GM18508 (cell line): ENCODE measurements around the gene BRIP1.
"Not testable (repeated sequence)": the region's sequence is repeated elsewhere in the genome, so short reads cannot be mapped to it uniquely, and the experiment has no call there.

ENCODE experiments used
- ATAC-seq: cut with Tn5 transposase; IDR thresholded peaks from one replicate; pipeline ENCODE4 v1.9.1; 2021; ENCODE audit warnings: moderate number of reproducible peaks; ENCODE audit not compliant: insufficient read depth, unreplicated experiment

The BRIP1 gene

DNA sequence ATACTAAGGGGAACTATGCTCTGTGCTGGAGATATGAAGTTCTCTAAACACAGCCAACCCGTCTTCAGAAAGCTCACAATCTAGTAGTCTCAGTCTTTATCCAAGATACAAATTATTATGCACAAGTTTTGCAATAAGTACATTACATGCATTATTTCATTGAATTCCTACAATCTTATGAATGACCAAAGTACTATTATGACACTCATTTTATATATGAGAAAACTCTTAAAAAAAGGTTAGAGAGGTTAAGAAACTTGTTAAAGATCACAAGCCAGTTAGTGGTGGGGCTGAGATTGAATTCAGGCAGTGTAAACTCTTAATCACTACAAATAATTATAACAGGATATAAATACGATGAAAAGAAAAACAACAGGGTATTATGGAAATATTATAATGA is 4.7 kb upstream of the BRIP1 start:
- ATAC-seq, result no peak

DNA sequence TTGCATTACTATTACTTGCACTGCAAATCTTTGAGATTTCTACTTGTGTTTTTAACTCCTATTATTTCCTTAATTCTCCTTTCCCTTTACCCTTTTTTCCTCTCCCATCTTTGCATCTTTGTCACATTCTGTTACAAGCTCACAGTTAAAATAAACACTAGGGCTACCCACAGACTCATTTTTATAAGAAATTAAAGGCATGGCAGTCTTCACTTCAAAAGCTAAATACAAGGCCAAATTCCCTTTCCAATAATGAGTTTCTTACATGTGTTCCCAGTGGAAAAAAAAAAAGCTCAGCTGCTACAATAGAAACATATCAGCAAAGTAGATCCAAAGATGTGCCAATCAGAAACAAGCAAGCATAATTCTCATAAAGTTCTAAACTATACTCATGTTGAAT is 3.7 kb upstream of the BRIP1 start:
- ATAC-seq, result no peak

- ATAC-seq, result no peak
These were observed 436 bp upstream of the BRIP1 start for GRCh38 chr17:61863801-61864126.

- ATAC-seq, result no peak
These were observed 1.2 kb downstream of the BRIP1 start for GRCh38 chr17:61862105-61862574.

DNA sequence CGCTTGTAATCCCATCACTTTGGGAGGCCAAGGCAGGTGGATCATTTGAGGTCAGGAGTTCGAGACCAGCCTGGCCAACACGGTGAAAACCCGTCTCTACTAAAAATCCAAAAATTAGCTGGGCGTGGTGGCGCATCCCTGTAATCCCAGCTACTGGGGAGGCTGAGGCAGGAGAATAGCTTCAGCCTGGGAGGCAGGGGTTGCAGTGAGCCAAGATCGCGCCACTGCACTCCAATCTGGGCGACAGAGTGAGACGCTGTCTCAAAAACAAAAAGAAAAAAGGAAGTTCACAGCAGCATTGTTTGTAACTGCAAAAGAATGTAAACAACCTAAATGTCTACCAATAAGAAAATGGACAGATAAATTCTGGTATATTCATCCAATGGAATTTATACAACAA is 2.9 kb downstream of the BRIP1 start:
- ATAC-seq, result not testable (repeated sequence)

GRCh38 chr17:61856035-61856434 is 7.3 kb downstream of the BRIP1 start:
- no peak for ATAC-seq

- no peak for ATAC-seq
These were observed 10.5 kb downstream of the BRIP1 start for GRCh38 chr17:61852857-61853256.

GRCh38 chr17:61849674-61850073 is 13.7 kb downstream of the BRIP1 start:
- ATAC-seq, result no peak

GRCh38 chr17:61848896-61849295 is 14.4 kb downstream of the BRIP1 start:
- ATAC-seq, result no peak

DNA sequence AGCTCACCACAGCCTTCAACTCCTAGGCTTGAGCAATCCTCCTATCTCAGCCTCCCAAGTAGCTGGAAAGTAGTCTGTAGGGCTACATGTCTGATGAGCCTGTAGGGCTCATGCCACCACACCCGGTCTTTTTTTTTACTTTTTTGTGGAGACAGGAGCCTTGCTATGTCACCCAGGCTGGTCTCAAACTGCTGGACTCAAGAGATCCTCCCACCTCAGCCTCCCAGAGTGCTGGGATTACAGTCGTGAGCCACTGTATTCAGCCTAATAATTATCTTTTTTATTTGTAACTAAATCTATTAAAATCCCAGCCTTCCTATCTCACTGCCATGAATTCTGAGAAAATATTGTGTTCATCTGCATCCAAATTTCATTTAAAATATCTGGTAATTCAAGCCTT is 15.1 kb downstream of the BRIP1 start:
- ATAC-seq, result no peak

GRCh38 chr17:61847659-61848058 is 15.7 kb downstream of the BRIP1 start:
- no peak for ATAC-seq

GRCh38 chr17:61846761-61847375 is 16.5 kb downstream of the BRIP1 start:
- ATAC-seq, result no peak

- no peak for ATAC-seq
These were observed 17.2 kb downstream of the BRIP1 start for GRCh38 chr17:61846088-61846487.

- no peak for ATAC-seq
These were observed 19.9 kb downstream of the BRIP1 start for GRCh38 chr17:61843435-61843834.

GRCh38 chr17:61842899-61843298 is 20.4 kb downstream of the BRIP1 start:
- ATAC-seq, result no peak

- ATAC-seq, result no peak
These were observed 24.0 kb downstream of the BRIP1 start for GRCh38 chr17:61839300-61839786.

- no peak for ATAC-seq
These were observed 25.9 kb downstream of the BRIP1 start for GRCh38 chr17:61837175-61838051.

- ATAC-seq, result no peak
These were observed 26.8 kb downstream of the BRIP1 start for GRCh38 chr17:61836266-61837174.

DNA sequence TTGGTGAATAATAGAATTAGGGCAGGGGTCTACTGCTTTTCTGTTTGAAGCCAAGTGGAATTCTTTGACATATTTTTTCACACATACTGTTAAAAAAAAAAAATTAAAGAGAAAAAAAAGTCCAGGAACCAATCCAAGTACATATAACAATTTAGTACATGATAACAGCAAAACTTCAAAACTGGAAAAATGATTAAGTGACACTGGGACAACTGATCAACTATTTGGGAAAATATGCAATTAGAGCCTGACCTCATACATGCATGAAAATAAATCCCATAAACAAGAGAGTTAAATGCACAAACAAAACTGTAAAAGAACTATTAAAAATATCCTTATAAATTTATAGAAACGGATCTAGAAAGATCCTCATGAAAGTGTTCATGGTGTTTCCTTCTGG is 27.7 kb downstream of the BRIP1 start:
- ATAC-seq, result no peak

DNA sequence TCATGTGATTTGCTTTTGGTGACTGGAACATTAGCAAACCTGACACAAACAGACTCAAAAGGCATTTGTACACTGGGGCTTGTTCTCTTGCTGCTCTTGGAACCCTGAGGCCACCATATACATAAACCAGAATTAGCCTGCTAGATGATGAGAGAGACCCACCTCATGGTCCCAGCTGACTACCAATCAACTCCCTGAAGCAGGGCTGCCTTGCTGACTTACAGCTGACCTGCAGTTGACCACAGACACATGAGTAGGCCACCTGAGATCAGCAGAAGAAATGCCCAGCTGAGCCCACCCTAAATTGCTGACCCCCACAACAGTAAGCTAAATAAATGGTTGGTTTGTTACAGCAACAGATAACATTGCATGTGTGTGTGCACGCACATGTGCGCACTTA is 28.7 kb downstream of the BRIP1 start:
- no peak for ATAC-seq
